HG03378 (cell line): ENCODE results near the gene GALNT5.
A peak's percentile ranks its signal among the peaks of the same experiment; 100 is the strongest.

ENCODE experiments used
- ATAC-seq: cut with Tn5 transposase; IDR thresholded peaks from one replicate; pipeline ENCODE4 v1.9.1; 2021; ENCODE audit warnings: mild to moderate bottlenecking, moderate library complexity; ENCODE audit not compliant: unreplicated experiment

Gene GALNT5

DNA sequence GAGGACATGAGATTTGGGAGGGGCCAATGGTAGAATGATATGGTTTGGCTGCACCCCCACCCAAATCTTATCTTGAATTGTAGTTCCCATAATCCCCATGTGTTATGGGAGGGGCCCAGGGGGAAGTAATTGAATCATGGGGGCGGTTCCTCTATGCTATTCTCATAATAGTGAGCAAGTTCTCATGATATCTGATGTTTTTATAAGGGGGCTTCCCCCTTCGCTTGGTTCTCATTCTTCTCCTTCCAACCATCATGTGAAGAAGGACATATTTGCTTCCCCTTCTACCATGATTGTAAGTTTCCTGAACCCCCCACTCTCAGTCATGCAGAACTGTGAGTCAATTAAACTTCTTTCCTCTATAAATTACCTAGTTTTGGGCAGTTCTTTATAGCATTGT, 105.1 kb downstream of the GALNT5 start:
- no peak for ATAC-seq

- ATAC-seq = peak; percentile 68
Measured at GRCh38 chr2:157363612-157364101, 106.2 kb downstream of the GALNT5 start.
